ENCODE results near the gene MEIKIN.
"Not testable (repeated sequence)": the region's sequence is repeated elsewhere in the genome, so short reads cannot be mapped to it uniquely, and the experiment has no call there.

Gene MEIKIN

DNA sequence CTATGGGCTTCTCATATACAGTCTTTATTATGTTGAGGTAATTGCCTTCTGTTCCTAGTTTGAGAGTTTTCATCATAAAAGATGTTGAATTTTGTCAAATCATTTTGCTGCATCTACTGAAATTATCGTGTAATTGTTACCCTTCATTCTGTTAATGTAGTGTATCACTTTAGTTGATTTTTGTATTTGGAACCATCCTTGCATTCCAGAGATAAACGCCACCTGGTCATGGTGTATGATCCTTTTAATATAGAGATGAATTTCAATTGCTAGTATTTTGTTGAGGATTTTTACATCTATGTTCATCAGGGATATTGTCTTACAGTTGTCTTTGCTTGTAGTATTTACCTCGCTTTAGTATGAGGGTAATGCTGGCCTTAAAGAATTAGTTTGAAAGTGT, 19.3 kb downstream of the MEIKIN start:
- TF ChIP-seq, protein P1, sequence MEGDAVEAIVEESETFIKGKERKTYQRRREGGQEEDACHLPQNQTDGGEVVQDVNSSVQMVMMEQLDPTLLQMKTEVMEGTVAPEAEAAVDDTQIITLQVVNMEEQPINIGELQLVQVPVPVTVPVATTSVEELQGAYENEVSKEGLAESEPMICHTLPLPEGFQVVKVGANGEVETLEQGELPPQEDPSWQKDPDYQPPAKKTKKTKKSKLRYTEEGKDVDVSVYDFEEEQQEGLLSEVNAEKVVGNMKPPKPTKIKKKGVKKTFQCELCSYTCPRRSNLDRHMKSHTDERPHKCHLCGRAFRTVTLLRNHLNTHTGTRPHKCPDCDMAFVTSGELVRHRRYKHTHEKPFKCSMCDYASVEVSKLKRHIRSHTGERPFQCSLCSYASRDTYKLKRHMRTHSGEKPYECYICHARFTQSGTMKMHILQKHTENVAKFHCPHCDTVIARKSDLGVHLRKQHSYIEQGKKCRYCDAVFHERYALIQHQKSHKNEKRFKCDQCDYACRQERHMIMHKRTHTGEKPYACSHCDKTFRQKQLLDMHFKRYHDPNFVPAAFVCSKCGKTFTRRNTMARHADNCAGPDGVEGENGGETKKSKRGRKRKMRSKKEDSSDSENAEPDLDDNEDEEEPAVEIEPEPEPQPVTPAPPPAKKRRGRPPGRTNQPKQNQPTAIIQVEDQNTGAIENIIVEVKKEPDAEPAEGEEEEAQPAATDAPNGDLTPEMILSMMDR (IDR thresholded peaks at IDR 0.05; ENCODE audit: low read depth, low read length): no peak
- TF ChIP-seq POLR2A (IDR thresholded peaks at IDR 0.05; ENCODE audit: extremely low read depth, insufficient read length) (no peak), MYC (IDR thresholded peaks at IDR 0.05; ENCODE audit: low read depth, low read length) (no peak), MAX (IDR thresholded peaks at IDR 0.05; ENCODE audit: low read depth, low read length) (no peak)
- DNase-seq (ENCODE audit: low read depth): no peak
- no peak overlapping the region for H3K4me3 ChIP-seq (ENCODE audit: low read depth, low read length)

GRCh38 chr5:131916481-131916880, 29.0 kb downstream of the MEIKIN start:
- DNase-seq (ENCODE audit: low read depth): no peak
- H3K4me3 ChIP-seq (ENCODE audit: low read depth, low read length): no peak overlapping the region
- no peak for TF ChIP-seq MAX (IDR thresholded peaks at IDR 0.05; ENCODE audit: low read depth, low read length)
- TF ChIP-seq, protein P1 (IDR thresholded peaks at IDR 0.05; ENCODE audit: low read depth, low read length): no peak
- TF ChIP-seq MYC (IDR thresholded peaks at IDR 0.05; ENCODE audit: low read depth, low read length): no peak
- TF ChIP-seq POLR2A (IDR thresholded peaks at IDR 0.05; ENCODE audit: extremely low read depth, insufficient read length): no peak

DNA sequence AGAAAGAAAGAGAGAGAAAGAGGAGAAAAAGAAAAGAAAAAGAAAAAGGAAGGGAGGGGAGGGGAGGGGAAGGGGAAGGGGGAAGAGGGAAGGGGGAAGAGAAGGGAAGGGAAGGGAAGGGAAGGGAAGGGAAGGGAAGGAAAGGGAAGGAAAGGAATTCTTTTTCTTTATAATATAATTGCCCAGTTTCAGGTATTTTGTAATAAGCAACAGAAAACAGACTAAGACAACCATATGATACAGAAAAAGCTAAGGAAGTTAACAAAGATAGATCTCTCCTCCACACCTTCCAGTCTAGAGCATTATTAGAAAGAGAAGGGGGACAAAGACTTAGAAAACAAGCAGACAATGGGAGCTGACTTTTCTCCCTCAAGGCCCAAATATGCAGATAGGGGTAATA, 31.0 kb downstream of the MEIKIN start:
- TF ChIP-seq POLR2A (IDR thresholded peaks at IDR 0.05; ENCODE audit: extremely low read depth, insufficient read length) (no peak), MAX (IDR thresholded peaks at IDR 0.05; ENCODE audit: low read depth, low read length) (no peak), MYC (IDR thresholded peaks at IDR 0.05; ENCODE audit: low read depth, low read length) (no peak)
- TF ChIP-seq, protein P1 (IDR thresholded peaks at IDR 0.05; ENCODE audit: low read depth, low read length): no peak
- no peak overlapping the region for H3K4me3 ChIP-seq (ENCODE audit: low read depth, low read length)
- DNase-seq (ENCODE audit: low read depth): no peak

- H3K4me3 ChIP-seq (ENCODE audit: low read depth, low read length): no peak overlapping the region
- TF ChIP-seq MYC (IDR thresholded peaks at IDR 0.05; ENCODE audit: low read depth, low read length): no peak
- no peak for TF ChIP-seq POLR2A (IDR thresholded peaks at IDR 0.05; ENCODE audit: extremely low read depth, insufficient read length)
- TF ChIP-seq, protein P1 (IDR thresholded peaks at IDR 0.05; ENCODE audit: low read depth, low read length): no peak
- no peak for TF ChIP-seq MAX (IDR thresholded peaks at IDR 0.05; ENCODE audit: low read depth, low read length)
- no peak for DNase-seq (ENCODE audit: low read depth)
Observed at GRCh38 chr5:131913603-131914002, 31.9 kb downstream of the MEIKIN start.

DNA sequence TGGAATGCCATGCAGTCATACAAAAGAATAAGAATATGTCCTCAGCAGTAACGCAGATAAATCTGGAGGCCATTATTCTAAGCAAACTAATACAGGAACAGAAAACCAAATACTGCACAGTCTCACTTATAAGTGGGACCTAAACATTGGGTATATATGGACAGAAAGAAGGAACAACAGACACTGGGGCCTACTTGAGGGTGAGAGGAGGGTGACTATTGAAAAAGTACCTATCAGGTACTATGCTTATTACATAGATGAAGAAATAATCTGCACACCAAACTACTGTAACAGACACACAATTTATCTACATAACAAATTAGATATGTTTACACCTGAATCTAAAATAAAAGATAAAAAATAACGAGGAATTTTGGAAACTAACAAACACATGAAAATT, 38.8 kb downstream of the MEIKIN start:
- DNase-seq (ENCODE audit: low read depth): no peak
- no peak overlapping the region for H3K4me3 ChIP-seq (ENCODE audit: low read depth, low read length)
- TF ChIP-seq MYC (IDR thresholded peaks at IDR 0.05; ENCODE audit: low read depth, low read length): no peak

DNA sequence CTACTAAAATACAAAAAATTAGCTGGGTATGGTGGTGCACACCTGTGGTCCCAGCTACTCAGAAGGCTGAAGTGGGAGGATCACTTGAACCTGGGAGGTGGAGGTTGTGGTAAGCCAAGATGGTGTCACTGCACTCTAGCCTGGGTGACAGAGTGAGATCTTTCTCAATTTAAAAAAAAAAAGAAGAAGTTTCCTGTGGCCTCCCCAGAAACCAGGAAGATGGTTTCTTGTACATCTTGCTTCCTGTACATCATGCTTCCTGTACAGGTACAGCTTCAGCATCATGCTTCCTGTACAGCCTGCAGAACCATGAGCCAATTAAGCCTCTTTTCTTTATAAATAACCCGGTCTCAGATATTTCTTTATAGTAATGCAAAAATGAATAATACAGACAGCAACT, 43.2 kb downstream of the MEIKIN start:
- DNase-seq (ENCODE audit: low read depth); H3K4me3 ChIP-seq (ENCODE audit: low read depth, low read length): not testable (repeated sequence)

DNA sequence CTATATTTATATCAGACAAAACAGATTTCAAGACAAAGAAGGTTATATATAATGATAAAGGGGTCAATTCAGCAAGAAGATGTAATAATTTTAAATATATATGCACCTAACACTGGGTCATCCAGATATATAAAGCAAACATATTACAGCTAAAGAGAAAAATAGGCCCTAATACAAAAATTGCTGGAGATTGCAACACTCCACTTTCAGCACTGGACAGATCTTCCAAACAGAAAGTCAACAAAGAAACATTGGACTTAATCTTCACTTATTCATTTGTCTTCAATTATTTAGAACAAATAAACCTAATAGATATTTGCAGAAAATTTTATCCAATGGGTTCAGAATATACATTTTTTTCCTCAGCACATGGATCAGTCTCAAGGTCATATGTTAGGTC, 45.8 kb downstream of the MEIKIN start:
- no peak overlapping the region for H3K4me3 ChIP-seq (ENCODE audit: low read depth, low read length)
- DNase-seq (ENCODE audit: low read depth): peak; percentile 12
- TF ChIP-seq MYC (IDR thresholded peaks at IDR 0.05; ENCODE audit: low read depth, low read length): no peak
- no peak for TF ChIP-seq MAX (IDR thresholded peaks at IDR 0.05; ENCODE audit: low read depth, low read length)
- TF ChIP-seq, protein P1 (IDR thresholded peaks at IDR 0.05; ENCODE audit: low read depth, low read length): no peak
- TF ChIP-seq POLR2A (IDR thresholded peaks at IDR 0.05; ENCODE audit: extremely low read depth, insufficient read length): no peak

All from NB4 (cell line).